ENCODE results near the gene FADS2. TPM values are rescaled to one million over a fixed set of nuclear protein-coding genes. Genes with fewer than 3 reads are reported as not detected.

Gene FADS2
- total RNA-seq, 2 experiments from 2014 or later: 128 to 135 TPM

- Mint-ChIP-seq H3K27me3 (no peaks in the 10 kb centered on the region), H3K9me3 (no peaks in the 10 kb centered on the region), H3K4me1 (no peaks in the 10 kb centered on the region), H3K27ac (no peak overlapping the region), H3K4me3 (no peak overlapping the region), H3K36me3 (ENCODE audit: low read depth) (peaks cover 24% of the 10 kb centered on the region)
- no peak for DNase-seq
- ChIA-PET CTCF (no interaction called here), POLR2A (no interaction called here)
Observed at GRCh38 chr11:61860054-61860903, 32.2 kb downstream of the FADS2 start.

GRCh38 chr11:61861634-61862033 is 33.5 kb downstream of the FADS2 start:
- Mint-ChIP-seq H3K36me3 (ENCODE audit: low read depth) (peaks cover 26% of the 10 kb centered on the region), H3K27me3 (no peaks in the 10 kb centered on the region), H3K4me1 (no peaks in the 10 kb centered on the region), H3K9me3 (no peaks in the 10 kb centered on the region), H3K27ac (no peak overlapping the region), H3K4me3 (no peak overlapping the region)
- CTCF ChIA-PET: no interaction called here
- no peak for DNase-seq
- POLR2A ChIA-PET: no interaction called here

- Mint-ChIP-seq H3K9me3 (no peaks in the 10 kb centered on the region), H3K27me3 (no peaks in the 10 kb centered on the region), H3K36me3 (ENCODE audit: low read depth) (peaks cover 26% of the 10 kb centered on the region), H3K27ac (no peak overlapping the region), H3K4me3 (no peak overlapping the region), H3K4me1 (no peaks in the 10 kb centered on the region)
- CTCF ChIA-PET: no interaction called here
- POLR2A ChIA-PET: no interaction called here
- DNase-seq: no peak
Observed at GRCh38 chr11:61862714-61863547, 34.8 kb downstream of the FADS2 start.

- no peaks in the 10 kb centered on the region for H3K9me3 Mint-ChIP-seq
- no peaks in the 10 kb centered on the region for H3K4me1 Mint-ChIP-seq
- ChIA-PET CTCF (no interaction called here), POLR2A (no interaction called here)
- H3K27ac Mint-ChIP-seq: no peak overlapping the region
- peaks cover 26% of the 10 kb centered on the region for H3K36me3 Mint-ChIP-seq (ENCODE audit: low read depth)
- no peak overlapping the region for H3K4me3 Mint-ChIP-seq
- no peaks in the 10 kb centered on the region for H3K27me3 Mint-ChIP-seq
- DNase-seq: no peak
Observed at GRCh38 chr11:61863548-61864081, 35.5 kb downstream of the FADS2 start.

- CTCF ChIA-PET: interaction anchor here (1.0 kb wide), 1 partner anchor 50 kb away, joined by 3 read pairs; no protein-coding TSS in a partner anchor
- POLR2A ChIA-PET: no interaction called here
- H3K36me3 Mint-ChIP-seq (ENCODE audit: low read depth): peaks cover 17% of the 10 kb centered on the region
- H3K27ac Mint-ChIP-seq: peak overlapping the region; percentile 19
- no peaks in the 10 kb centered on the region for H3K9me3 Mint-ChIP-seq
- no peaks in the 10 kb centered on the region for H3K27me3 Mint-ChIP-seq
- H3K4me1 Mint-ChIP-seq: no peaks in the 10 kb centered on the region
- no peak overlapping the region for H3K4me3 Mint-ChIP-seq
- DNase-seq: no peak
Observed at GRCh38 chr11:61864814-61865775, 37.0 kb downstream of the FADS2 start.

GRCh38 chr11:61866231-61866957 is 38.3 kb downstream of the FADS2 start:
- no peak overlapping the region for H3K4me3 Mint-ChIP-seq
- no peak overlapping the region for H3K27ac Mint-ChIP-seq
- H3K9me3 Mint-ChIP-seq: no peaks in the 10 kb centered on the region
- no peak for DNase-seq
- peaks cover 11% of the 10 kb centered on the region for H3K36me3 Mint-ChIP-seq (ENCODE audit: low read depth)
- peaks cover 5% of the 10 kb centered on the region for H3K4me1 Mint-ChIP-seq
- ChIA-PET CTCF (interaction anchor here (0.6 to 1.5 kb wide), 3 partner anchors 12 to 141 kb away, joined by 3 to 4 read pairs (median 3); no protein-coding TSS in a partner anchor), POLR2A (no interaction called here)
- peaks cover 2% of the 10 kb centered on the region for H3K27me3 Mint-ChIP-seq

- no peak overlapping the region for H3K27ac Mint-ChIP-seq
- H3K9me3 Mint-ChIP-seq: no peaks in the 10 kb centered on the region
- ChIA-PET CTCF (interaction anchor here (0.6 to 1.5 kb wide), 3 partner anchors 12 to 140 kb away, joined by 3 to 4 read pairs (median 3); no protein-coding TSS in a partner anchor), POLR2A (no interaction called here)
- H3K36me3 Mint-ChIP-seq (ENCODE audit: low read depth): peaks cover 9% of the 10 kb centered on the region
- no peak for DNase-seq
- no peak overlapping the region for H3K4me3 Mint-ChIP-seq
- H3K4me1 Mint-ChIP-seq: peaks cover 5% of the 10 kb centered on the region
- H3K27me3 Mint-ChIP-seq: peaks cover 2% of the 10 kb centered on the region
Observed at GRCh38 chr11:61866958-61867343, 38.9 kb downstream of the FADS2 start.

GRCh38 chr11:61868571-61869428 is 40.7 kb downstream of the FADS2 start:
- H3K27me3 Mint-ChIP-seq: peaks cover 2% of the 10 kb centered on the region
- H3K4me1 Mint-ChIP-seq: peaks cover 5% of the 10 kb centered on the region
- no peak overlapping the region for H3K27ac Mint-ChIP-seq
- H3K9me3 Mint-ChIP-seq: no peaks in the 10 kb centered on the region
- no peak overlapping the region for H3K4me3 Mint-ChIP-seq
- ChIA-PET CTCF (interaction anchor here (4.1 kb wide), 1 partner anchor 14 kb away, joined by 41 read pairs; no protein-coding TSS in a partner anchor), POLR2A (no interaction called here)
- no peak for DNase-seq
- peaks cover 9% of the 10 kb centered on the region for H3K36me3 Mint-ChIP-seq (ENCODE audit: low read depth)

- POLR2A ChIA-PET: no interaction called here
- no peaks in the 10 kb centered on the region for H3K9me3 Mint-ChIP-seq
- CTCF ChIA-PET: interaction anchor here (2.1 to 4.1 kb wide), 3 partner anchors 13 to 212 kb away, joined by 7 to 41 read pairs (median 16); no protein-coding TSS in a partner anchor
- H3K27me3 Mint-ChIP-seq: peaks cover 2% of the 10 kb centered on the region
- H3K36me3 Mint-ChIP-seq (ENCODE audit: low read depth): peaks cover 9% of the 10 kb centered on the region
- H3K4me1 Mint-ChIP-seq: peaks cover 5% of the 10 kb centered on the region
- no peak for DNase-seq
- H3K4me3 Mint-ChIP-seq: no peak overlapping the region
- no peak overlapping the region for H3K27ac Mint-ChIP-seq
Observed at GRCh38 chr11:61869429-61869707, 41.3 kb downstream of the FADS2 start.

- Mint-ChIP-seq H3K27ac (no peak overlapping the region), H3K36me3 (ENCODE audit: low read depth) (peaks cover 6% of the 10 kb centered on the region), H3K9me3 (no peaks in the 10 kb centered on the region), H3K4me1 (peaks cover 5% of the 10 kb centered on the region), H3K27me3 (peaks cover 2% of the 10 kb centered on the region), H3K4me3 (no peak overlapping the region)
- ChIA-PET CTCF (interaction anchor here (0.7 to 4.1 kb wide), 15 partner anchors 12 to 238 kb away, joined by 3 to 41 read pairs (median 4); partner anchors contain the start of gene FTH1), POLR2A (no interaction called here)
- DNase-seq: no peak
Observed at GRCh38 chr11:61869708-61870451, 41.8 kb downstream of the FADS2 start.

All from activated CD4-positive, alpha-beta T cell treated with anti-CD3 and anti-CD28 coated beads, Interleukin-2, amount 10 ng/mL, durations not matched to agents 7 days and 5 days (primary cell).